ENCODE results near the gene TTYH2. TPM values are rescaled to one million over a fixed set of nuclear protein-coding genes. Genes with fewer than 3 reads are reported as not detected.

The TTYH2 gene
- total and polyA plus RNA-seq, 9 donors = 9.8 to 43.1 (median 18.9) TPM

GRCh38 chr17:74203439-74204240 lies 9.7 kb upstream of the TTYH2 start, which contains the start of gene RPL38:
RPL38 (plus strand) TSS chr17:74203678; CDS start chr17:74203956, 278 bp downstream.
- H3K36me3 ChIP-seq = no peaks in the 10 kb centered on the region
- peaks cover 6% of the 10 kb centered on the region for H3K4me1 ChIP-seq (ENCODE audit: insufficient read depth)
- intact Hi-C loops (cut with DNase I) = no loop called here
- TF ChIP-seq EP300 (IDR thresholded peaks at IDR 0.05) (no peak), POLR2A (IDR thresholded peaks at IDR 0.05) (peak; percentile 87), CTCF (IDR thresholded peaks at IDR 0.05) (peak; percentile 90 to 97 (median 95))
- H3K9me3 ChIP-seq = no peaks in the 10 kb centered on the region
- 0 to 1% (median 1%) methylated on average over 53 of the region's 53 CpGs for WGBS, 3 donors
- DNase-seq = peak; percentile 94 to 96 (median 96)
- H3K27ac ChIP-seq = peak within 1 kb of the TSS in 1 of 2 donors; percentile 42
- H3K4me3 ChIP-seq = peak within 1 kb of the TSS; percentile 84
- H3K27me3 ChIP-seq = no peaks in the 10 kb centered on the region

GRCh38 chr17:74204474-74204873 lies 8.9 kb upstream of the TTYH2 start:
- 37 to 48% (median 41%) methylated on average over 14 of the region's 14 CpGs for WGBS, 3 donors
- Histone ChIP-seq H3K4me3 (peak overlapping the region; percentile 84), H3K9me3 (no peaks in the 10 kb centered on the region), H3K27ac (no peak overlapping the region), H3K27me3 (no peaks in the 10 kb centered on the region), H3K36me3 (no peaks in the 10 kb centered on the region), H3K4me1 (ENCODE audit: insufficient read depth) (peaks cover 6% of the 10 kb centered on the region)
- intact Hi-C loops (cut with DNase I) = no loop called here
- no peak for TF ChIP-seq POLR2A (IDR thresholded peaks at IDR 0.05)
- TF ChIP-seq EP300 (IDR thresholded peaks at IDR 0.05) = no peak
- TF ChIP-seq CTCF (IDR thresholded peaks at IDR 0.05) = no peak
- DNase-seq = no peak

GRCh38 chr17:74205274-74205673 lies 8.1 kb upstream of the TTYH2 start:
- DNase-seq = no peak
- Histone ChIP-seq H3K4me1 (ENCODE audit: insufficient read depth) (peaks cover 6% of the 10 kb centered on the region), H3K27me3 (no peaks in the 10 kb centered on the region), H3K9me3 (no peaks in the 10 kb centered on the region), H3K4me3 (no peak overlapping the region), H3K27ac (no peak overlapping the region), H3K36me3 (no peaks in the 10 kb centered on the region)
- WGBS, 3 donors = 73 to 75% (median 74%) methylated on average over 3 of the region's 3 CpGs
- TF ChIP-seq EP300 (IDR thresholded peaks at IDR 0.05) (no peak), CTCF (IDR thresholded peaks at IDR 0.05) (no peak), POLR2A (IDR thresholded peaks at IDR 0.05) (no peak)
- intact Hi-C loops (cut with DNase I) = loop anchor here in 2 of 4 donors (5.0 kb wide), 2 partner anchors 247 to 252 kb away; no protein-coding TSS in a partner anchor

- no peak overlapping the region for H3K27ac ChIP-seq
- H3K27me3 ChIP-seq = no peaks in the 10 kb centered on the region
- TF ChIP-seq POLR2A (IDR thresholded peaks at IDR 0.05) = no peak
- no peak for TF ChIP-seq CTCF (IDR thresholded peaks at IDR 0.05)
- no peak for TF ChIP-seq EP300 (IDR thresholded peaks at IDR 0.05)
- DNase-seq = no peak
- H3K36me3 ChIP-seq = no peaks in the 10 kb centered on the region
- H3K4me3 ChIP-seq = no peak overlapping the region
- whole genome bisulfite sequencing, 3 donors = 61 to 62% (median 61%) methylated on average over 5 of the region's 5 CpGs
- H3K4me1 ChIP-seq (ENCODE audit: insufficient read depth) = peaks cover 11% of the 10 kb centered on the region
- no peaks in the 10 kb centered on the region for H3K9me3 ChIP-seq
- intact Hi-C loops (cut with DNase I) = loop anchor here in 2 of 4 donors (5.0 kb wide), 2 partner anchors 246 to 251 kb away; no protein-coding TSS in a partner anchor
These were observed 7.0 kb upstream of the TTYH2 start for GRCh38 chr17:74206332-74206818.
